HT1080 (cell line): Measurements from ENCODE around the gene TRAK2. TPM values are rescaled to one million over a fixed set of nuclear protein-coding genes. Genes with fewer than 3 reads are reported as not detected.
"Not testable (repeated sequence)": the region's sequence is repeated elsewhere in the genome, so short reads cannot be mapped to it uniquely, and the experiment has no call there.

Experiments
- DNase-seq: peaks from one replicate; pipeline ENCODE4 v3.0.0-alpha.2; 2015; ENCODE audit warnings: low read depth
- polyA plus RNA-seq, 2 experiments: library from polyadenylated mRNA; depleted of rRNA; stranded (reverse); fragments of >200 nt; gene quantifications; 2 replicates each; pipeline ENCODE4 v1.2.3, GENCODE V29; 2015
- total RNA-seq: library from RNA; depleted of rRNA; stranded (reverse); fragments of >200 nt; shearing (Covaris generic); gene quantifications from 2 replicates; pipeline ENCODE4 v1.2.3, GENCODE V29; 2014; rRNA removed

The TRAK2 gene
- 11.7 and 14.4 TPM in 2 replicates for total RNA-seq
- polyA plus RNA-seq (2015; cell fraction: cytosol; rRNA removed), result 11.9 and 16.0 TPM in 2 replicates
- 9.6 and 10.8 TPM in 2 replicates for polyA plus RNA-seq (2015; cell fraction: nucleus; rRNA removed)

DNA sequence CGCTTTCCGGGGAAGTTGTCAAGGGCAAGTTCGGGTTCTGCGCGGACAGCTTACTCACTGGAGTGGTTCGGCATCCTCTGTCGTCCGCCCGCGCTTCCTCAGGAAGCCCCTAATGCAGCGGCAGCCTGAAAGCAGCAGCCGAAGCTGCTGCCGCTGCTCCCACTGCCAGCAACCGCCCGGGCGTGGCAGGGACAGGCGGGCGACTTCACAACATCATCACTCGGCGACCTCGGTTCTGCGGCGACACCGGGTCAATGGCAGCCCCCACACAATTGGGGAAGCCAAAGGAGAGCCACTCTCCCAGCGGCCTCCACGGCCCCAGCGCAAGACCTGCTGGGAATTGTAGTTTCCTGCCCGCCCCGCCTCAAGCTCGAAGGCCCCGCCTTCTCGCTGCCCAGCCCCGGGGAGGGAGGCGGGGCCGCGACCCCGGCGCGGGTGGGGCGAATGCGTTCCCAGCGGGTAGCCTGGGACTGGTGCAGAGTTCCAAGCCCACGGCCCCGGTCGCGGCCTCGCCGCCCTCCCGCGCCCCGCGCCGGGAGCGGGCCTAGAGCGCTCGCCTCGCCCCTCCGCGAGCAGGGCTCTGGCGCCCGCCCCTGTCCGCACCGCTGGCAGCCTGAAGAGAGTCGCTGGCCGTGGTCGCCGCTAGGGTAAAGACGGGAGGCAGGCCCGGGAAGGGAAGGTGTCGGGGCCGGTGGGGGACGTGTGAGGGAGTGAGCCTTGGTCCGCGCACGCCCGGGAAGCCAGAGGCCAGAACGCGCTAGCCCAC is at the start of gene TRAK2, which contains the start of gene STRADB:
Gene TRAK2 (minus strand): TSS at position 167 of the 766 bp plus-strand sequence. CDS start 30,951 bp downstream, outside the sequence.
Gene STRADB (plus strand): TSS at position 449 of the 766 bp plus-strand sequence. CDS start 3,101 bp downstream, outside the sequence.
- peak; percentile 96 for DNase-seq

GRCh38 chr2:201500534-201500933 is 49.3 kb upstream of the TRAK2 start:
- DNase-seq, result peak; percentile 52

- DNase-seq, result no peak
Measured at GRCh38 chr2:201496785-201497184, 45.5 kb upstream of the TRAK2 start.

- DNase-seq, result no peak
Measured at GRCh38 chr2:201490291-201490690, 39.0 kb upstream of the TRAK2 start.

DNA sequence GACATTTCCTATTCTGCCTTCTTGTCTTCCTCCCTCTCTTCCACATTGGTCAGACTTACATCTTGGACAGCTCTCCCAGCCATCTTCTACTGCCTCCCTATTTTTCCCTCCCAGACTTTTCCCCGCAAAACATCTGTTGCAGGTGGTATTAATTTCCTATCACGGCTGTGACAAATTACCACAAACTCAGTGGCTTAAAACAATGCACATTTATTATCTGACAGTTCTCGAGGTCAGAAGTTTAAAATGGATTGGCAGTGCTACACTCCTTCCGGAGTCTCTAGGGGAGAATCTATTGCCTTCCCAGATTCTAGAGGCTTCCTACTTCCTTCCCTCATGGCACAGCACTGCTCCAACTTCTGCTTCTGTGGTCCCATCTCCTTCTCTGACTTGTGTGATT is 33.5 kb upstream of the TRAK2 start:
- no peak for DNase-seq

DNA sequence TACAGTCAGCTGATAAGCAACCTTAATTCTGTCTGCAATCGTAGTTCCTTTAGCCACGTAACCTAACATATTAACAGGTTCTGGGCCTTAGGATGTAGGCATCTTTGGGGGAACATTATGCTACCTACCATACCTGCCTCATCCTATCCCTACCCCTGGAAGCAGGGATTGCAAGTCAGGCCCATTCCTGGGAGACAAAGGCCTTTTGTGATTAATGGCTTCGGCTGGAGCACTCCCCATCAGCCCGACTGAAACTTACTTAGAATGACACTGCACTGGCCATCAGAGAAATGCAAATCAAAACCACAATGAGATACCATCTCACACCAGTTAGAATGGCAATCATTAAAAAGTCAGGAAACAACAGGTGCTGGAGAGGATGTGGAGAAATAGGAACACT is 32.5 kb upstream of the TRAK2 start:
- DNase-seq, result not testable (repeated sequence)

DNA sequence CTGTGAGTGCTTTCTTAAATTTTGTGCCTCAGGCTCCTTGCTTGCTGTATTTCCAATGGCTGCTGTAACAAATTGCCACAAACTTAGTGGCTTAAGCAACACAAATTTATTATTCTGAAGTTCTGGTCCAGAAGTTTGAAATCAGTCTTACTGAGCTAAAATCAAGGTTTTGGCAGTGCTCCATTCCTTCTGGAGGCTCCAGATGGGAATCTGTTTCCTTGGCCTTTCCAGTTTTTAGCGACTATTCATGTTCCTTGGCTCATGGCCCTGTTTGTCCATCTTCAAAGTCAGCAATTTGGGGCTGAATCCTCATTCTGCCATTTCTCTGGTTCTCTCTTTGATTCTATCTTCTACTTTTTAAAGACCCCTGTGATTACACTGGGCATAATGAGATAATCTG is 32.1 kb upstream of the TRAK2 start:
- no peak for DNase-seq

DNA sequence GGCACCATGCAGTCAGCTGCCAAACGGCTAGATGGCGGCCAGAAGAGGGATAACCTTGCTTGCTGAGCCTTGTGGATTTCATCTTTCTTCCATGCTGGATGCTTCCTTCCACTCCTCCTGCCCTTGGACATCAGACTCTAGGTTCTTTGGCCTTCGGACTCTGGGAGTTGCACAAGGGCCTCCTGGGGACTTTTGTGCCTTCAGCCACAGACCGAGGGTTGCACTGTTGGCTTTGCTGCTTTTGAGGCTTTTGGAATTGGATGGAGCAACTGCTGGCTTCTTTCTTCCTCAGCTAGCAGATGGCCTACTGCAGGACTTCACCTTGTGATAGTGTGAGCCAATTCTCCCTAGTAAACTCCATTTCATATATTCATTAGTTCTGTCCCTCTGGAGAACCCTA is 31.3 kb upstream of the TRAK2 start:
- DNase-seq, result no peak

DNA sequence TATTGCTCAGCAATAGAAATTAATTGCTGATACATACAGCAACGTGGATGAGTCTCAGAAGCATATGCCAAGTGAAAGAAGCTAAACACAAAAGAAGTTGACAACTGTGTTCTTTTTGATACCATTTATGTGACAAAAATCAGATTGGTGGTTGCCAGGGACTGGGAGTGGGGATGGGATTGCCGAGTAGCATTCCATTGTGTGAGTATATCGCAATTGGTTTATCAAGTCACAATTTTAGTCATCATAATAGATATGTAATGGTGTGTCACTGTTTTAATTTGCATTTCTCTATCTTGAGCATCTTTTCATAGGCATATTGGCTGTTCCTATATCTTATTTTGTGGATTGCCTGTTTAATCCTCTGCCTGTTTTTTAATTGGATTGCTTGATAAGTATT is 21.2 kb upstream of the TRAK2 start:
- no peak for DNase-seq

DNA sequence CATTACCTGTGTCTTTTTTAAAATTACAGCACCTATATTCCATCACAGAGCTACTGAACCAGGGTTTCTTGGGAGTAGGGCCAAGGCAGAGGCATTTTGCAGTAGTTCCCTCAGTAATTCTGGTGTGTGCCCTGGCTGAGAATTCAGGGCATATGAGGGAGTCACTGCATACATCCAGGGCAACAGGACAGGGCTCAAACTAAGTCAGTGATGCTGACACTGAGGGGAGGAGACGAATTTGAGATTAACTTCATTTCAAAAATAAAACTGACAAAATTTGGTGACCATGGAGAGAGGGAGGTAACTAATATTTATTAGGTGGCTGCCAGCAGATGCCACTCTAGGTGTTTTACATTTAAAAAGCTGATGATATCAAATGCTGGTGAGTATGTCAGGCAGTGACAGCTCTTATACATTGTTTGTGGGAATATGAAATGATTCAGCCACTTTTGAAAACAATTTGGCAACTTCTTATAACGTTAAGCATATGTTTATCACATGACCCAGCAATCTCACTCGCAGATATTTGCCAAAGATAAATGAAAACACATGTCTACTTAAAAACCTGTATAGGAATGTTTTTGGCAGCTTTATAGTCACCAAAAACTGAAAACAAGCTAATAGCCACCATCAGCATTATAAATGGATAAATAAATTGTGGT is 20.6 kb upstream of the TRAK2 start:
- DNase-seq, result no peak

- DNase-seq, result peak; percentile 58
Measured at GRCh38 chr2:201470821-201471731, 19.8 kb upstream of the TRAK2 start.

DNA sequence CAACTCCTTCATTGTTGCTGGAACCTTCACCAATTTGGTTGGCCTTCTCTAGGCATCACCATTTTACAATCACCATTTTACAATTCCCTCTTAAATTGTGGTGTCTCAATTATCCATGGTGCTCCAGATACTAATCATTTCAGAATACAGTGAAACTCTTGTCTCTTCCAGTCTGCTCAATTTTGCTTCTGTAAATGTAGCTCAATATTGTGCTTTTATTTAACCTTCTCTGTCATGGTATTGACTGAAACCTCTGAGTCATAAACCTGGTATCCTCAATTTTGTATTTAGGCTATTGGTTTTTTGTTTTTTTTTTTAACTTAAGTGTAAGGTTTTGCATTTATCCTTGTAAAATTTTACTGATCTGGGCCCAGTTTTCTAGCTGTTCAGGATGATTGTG is 16.4 kb upstream of the TRAK2 start:
- no peak for DNase-seq

- DNase-seq, result peak; percentile 72
Measured at GRCh38 chr2:201466050-201466675, 14.9 kb upstream of the TRAK2 start.

DNA sequence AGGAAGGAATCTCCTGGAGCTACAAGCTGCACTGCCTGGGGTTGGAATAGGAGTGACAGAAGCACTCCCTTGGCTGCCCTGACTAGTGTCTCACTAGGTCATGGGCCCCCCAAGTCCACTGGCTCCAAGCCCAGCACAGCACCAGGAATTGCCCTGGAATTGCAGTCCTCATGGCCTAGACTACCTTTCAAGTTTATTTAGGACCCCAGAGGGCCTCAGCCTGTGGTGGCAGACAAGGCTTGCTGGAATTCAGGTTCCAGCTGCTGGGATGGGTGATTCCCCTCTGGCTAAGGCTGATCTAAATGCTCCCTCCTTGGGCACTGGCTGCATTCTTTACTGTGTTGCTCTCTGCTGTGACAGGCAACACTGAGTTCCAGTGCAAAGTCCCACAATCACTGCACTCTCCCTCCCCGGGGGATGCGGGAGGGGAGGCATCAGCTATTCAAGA is 14.3 kb upstream of the TRAK2 start:
- no peak for DNase-seq

GRCh38 chr2:201464547-201464946 is 13.3 kb upstream of the TRAK2 start:
- DNase-seq, result no peak

DNA sequence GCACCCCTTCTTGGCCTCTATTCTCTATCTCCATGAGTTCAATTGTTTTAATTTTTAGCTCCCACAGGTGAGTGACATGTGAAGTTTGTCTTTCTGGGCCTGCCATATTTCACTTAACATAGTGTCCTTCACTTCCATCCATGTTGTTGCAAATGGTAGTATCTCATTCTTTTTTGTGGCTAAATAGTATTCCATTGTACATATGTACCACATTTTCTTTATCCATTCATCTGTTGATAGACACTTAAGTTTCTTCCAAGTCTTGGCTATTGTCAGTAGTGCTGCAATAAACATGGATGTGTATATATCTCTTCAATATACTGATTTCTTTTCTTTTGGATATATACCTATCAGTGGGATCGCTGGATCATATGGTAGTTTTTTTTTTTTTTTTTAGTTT is 9.3 kb upstream of the TRAK2 start:
- DNase-seq, result no peak

DNA sequence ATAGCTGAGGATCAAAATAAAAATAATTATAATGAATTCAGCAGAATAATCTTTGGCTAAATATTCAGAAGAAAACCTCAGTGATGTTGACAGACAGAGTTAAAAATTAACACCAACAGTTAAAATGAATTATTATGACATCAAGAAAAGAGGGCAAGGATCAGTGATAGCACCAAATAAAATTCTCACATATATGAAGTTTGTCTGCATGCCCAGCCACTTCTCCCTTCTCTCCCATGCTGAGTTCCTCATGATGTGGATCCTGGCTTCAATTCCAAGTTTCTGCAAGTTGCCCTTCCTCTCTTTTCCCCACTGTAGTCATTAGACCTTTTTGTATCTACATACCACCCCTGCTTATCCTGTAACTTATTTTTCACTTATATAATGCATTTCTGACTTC is 7.1 kb upstream of the TRAK2 start:
- DNase-seq, result no peak

- DNase-seq, result no peak
Measured at GRCh38 chr2:201452922-201453643, 1.8 kb upstream of the TRAK2 start.

- no peak for DNase-seq
Measured at GRCh38 chr2:201452058-201452921, 1.0 kb upstream of the TRAK2 start.
